ENCODE results near the gene SLC6A5.

DNA sequence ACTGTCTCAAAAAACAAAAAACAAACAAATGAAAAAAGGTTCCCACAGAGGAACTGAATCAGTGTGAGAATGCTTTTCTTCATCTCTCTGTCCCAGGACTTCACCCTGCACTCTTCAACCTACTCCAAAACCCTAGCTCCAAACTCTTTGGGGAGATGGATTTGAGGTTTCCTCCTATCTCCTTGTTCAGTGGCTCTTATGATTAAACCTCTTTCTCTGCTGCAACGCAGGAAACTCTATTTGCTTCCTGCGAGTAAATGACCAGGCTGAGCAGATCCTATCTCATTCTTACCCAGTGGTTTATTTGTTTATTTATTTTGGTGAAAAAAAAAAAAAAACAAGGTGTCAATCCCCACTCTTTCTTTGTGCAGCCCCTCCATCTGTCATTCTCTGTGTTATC lies 12.0 kb downstream of the SLC6A5 start:
- TF ChIP-seq, protein P1, sequence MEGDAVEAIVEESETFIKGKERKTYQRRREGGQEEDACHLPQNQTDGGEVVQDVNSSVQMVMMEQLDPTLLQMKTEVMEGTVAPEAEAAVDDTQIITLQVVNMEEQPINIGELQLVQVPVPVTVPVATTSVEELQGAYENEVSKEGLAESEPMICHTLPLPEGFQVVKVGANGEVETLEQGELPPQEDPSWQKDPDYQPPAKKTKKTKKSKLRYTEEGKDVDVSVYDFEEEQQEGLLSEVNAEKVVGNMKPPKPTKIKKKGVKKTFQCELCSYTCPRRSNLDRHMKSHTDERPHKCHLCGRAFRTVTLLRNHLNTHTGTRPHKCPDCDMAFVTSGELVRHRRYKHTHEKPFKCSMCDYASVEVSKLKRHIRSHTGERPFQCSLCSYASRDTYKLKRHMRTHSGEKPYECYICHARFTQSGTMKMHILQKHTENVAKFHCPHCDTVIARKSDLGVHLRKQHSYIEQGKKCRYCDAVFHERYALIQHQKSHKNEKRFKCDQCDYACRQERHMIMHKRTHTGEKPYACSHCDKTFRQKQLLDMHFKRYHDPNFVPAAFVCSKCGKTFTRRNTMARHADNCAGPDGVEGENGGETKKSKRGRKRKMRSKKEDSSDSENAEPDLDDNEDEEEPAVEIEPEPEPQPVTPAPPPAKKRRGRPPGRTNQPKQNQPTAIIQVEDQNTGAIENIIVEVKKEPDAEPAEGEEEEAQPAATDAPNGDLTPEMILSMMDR (IDR thresholded peaks at IDR 0.05; ENCODE audit: poor library complexity), result no peak
- no peak for TF ChIP-seq EZH2 (IDR thresholded peaks at IDR 0.05; ENCODE audit: borderline replicate concordance)

All from hepatocyte (in vitro differentiated cells).